Measurements from ENCODE around the gene TNFRSF14. TPM values are rescaled to one million over a fixed set of nuclear protein-coding genes. Genes with fewer than 3 reads are reported as not detected.

The TNFRSF14 gene
- total and polyA plus RNA-seq, 5 donors = 17.6 to 27.6 (median 22.9) TPM

- Histone ChIP-seq H3K9me3 (ENCODE audit: control insufficient read depth, low read length) (no peaks in the 10 kb centered on the region), H3K27ac (ENCODE audit: low read length) (peak overlapping the region; percentile 2), H3K4me1 (ENCODE audit: control insufficient read depth, insufficient read depth, low read length) (peaks cover 3% of the 10 kb centered on the region), H3K4me3 (ENCODE audit: low read length) (no peak overlapping the region), H3K27me3 (ENCODE audit: control insufficient read depth, insufficient read depth) (no peaks in the 10 kb centered on the region)
- ATAC-seq (no peak), DNase-seq (peak; percentile 31 to 70 (median 69))
- WGBS = 57% methylated on average over 19 of the region's 19 CpGs
- intact Hi-C loops (cut with DNase I) = no loop called here
Measured at GRCh38 chr1:2554621-2555387, 1.4 kb upstream of the TNFRSF14 start.

- peak overlapping the region; percentile 54 for H3K4me3 ChIP-seq (ENCODE audit: low read length)
- ATAC-seq (peak; percentile 55 to 56), DNase-seq (peak; percentile 81 to 93 (median 92))
- intact Hi-C loops (cut with DNase I) = no loop called here
- 16% methylated on average over 26 of the region's 26 CpGs for WGBS
- H3K27me3 ChIP-seq (ENCODE audit: control insufficient read depth, insufficient read depth) = no peaks in the 10 kb centered on the region
- H3K27ac ChIP-seq (ENCODE audit: low read length) = peak overlapping the region; percentile 74
- peaks cover 3% of the 10 kb centered on the region for H3K4me1 ChIP-seq (ENCODE audit: control insufficient read depth, insufficient read depth, low read length)
- H3K9me3 ChIP-seq (ENCODE audit: control insufficient read depth, low read length) = no peaks in the 10 kb centered on the region
Measured at GRCh38 chr1:2555634-2556276, 416 bp upstream of the TNFRSF14 start.

DNA sequence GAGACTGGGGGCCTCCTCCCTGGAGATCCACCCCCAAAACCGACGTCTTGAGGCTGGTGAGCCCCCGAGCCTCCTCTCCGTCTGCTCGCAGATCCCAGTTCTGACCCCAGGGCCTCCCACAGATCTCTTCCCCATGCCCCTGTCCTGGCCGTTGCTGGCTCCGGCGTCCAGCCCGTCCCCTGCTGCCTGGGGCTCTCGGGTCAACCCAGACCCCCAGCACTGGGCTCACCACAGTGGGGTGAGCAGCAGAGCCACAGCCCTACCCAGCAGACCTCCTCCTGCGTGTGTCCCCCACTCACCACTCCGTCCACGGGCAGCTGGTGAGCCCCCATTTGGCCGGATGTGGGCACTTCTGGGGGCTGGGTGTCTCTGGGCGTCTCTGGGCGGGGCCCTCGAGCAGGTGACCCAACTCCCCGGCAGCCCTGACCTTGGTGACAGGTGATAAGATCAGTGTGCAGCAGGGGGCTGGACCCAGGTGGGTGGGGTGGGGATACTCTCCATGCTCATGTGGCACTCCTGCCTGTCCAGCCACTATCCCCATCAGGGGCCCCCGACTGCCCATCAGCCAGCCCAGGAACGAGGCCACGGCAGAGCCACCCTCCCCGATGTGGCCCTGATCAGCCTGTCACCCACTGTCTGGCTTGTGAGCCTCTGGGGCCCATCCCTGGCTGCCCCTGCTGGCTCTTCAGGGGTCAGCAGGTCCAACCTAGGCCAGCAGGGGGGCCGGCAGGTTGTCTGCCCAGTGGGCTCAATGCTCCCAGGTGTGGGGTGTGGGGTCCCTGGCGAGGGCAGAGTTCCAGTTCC, 709 bp downstream of the TNFRSF14 start:
- intact Hi-C loops (cut with DNase I) = no loop called here
- Histone ChIP-seq H3K27me3 (ENCODE audit: control insufficient read depth, insufficient read depth) (no peaks in the 10 kb centered on the region), H3K27ac (ENCODE audit: low read length) (peak overlapping the region; percentile 74), H3K4me3 (ENCODE audit: low read length) (peak overlapping the region; percentile 54), H3K9me3 (ENCODE audit: control insufficient read depth, low read length) (no peaks in the 10 kb centered on the region), H3K4me1 (ENCODE audit: control insufficient read depth, insufficient read depth, low read length) (peaks cover 3% of the 10 kb centered on the region)
- ATAC-seq (peak; percentile 1 to 4), DNase-seq (peak; percentile 23 to 72 (median 68))
- WGBS = 19% methylated on average over 24 of the region's 24 CpGs

DNA sequence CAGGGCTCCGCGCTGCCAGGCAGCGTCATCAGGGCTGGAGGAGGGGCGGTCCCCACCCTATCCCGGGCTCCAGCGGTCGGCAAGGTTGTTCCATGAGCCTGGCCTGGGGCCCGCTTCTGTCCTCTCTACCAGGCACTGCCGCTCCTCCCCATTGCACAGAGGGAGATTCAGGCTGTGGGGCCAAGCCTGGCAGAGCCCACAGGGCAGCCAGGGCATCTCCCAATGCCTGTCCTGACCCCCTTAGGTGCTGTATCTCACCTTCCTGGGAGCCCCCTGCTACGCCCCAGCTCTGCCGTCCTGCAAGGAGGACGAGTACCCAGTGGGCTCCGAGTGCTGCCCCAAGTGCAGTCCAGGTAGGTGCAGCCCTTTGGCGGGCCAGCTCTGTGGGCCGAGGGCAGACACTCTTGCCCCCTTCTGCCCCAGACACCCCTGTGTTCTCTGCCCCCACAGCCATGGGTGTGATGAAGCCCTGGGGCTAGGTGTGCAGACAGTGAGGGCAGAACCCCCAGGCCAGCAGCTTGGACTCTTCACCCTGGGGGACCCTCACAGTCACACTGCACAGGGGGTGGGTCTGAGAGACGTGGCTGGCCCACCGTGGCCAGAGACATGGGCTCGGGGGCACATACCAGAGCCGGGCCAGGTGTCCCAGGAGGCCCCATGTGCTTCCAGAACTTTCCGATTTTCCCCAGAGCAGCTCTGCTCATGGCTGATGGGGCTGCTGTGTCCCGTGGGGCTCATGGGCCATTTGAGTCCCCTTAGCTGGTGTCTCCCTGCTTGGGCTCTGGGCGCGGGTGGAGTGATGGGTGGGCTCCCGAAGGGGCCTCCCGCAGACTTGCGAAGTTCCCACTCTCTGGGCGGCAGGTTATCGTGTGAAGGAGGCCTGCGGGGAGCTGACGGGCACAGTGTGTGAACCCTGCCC, 1.6 kb downstream of the TNFRSF14 start:
- intact Hi-C loops (cut with DNase I) = no loop called here
- Histone ChIP-seq H3K4me1 (ENCODE audit: control insufficient read depth, insufficient read depth, low read length) (peaks cover 3% of the 10 kb centered on the region), H3K9me3 (ENCODE audit: control insufficient read depth, low read length) (no peaks in the 10 kb centered on the region), H3K4me3 (ENCODE audit: low read length) (peak overlapping the region; percentile 54), H3K27me3 (ENCODE audit: control insufficient read depth, insufficient read depth) (no peaks in the 10 kb centered on the region), H3K27ac (ENCODE audit: low read length) (peak overlapping the region; percentile 14)
- 79% methylated on average over 30 of the region's 30 CpGs for WGBS
- peak; percentile 1 to 42 for ATAC-seq
- DNase-seq = peak; percentile 54 to 79 (median 73)

DNA sequence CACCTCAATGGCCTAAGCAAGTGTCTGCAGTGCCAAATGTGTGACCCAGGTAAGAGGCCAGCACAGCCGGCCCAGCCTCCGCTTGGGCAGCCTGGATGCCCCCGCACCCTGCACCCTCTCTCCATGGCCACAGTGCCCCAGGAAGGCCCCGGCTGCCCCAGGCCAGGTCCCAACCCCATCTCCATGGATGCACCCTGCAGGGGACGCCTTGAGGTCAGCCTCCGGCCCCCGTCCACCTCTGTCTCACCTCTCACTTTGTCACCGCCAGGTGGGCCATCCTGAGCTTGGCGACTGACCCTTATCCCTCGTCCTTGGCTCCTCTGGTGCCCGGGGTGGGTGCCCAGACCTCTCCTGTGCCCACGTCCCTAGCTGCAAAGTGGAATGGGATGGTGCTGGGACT, 2.2 kb downstream of the TNFRSF14 start:
- DNase-seq = peak in 1 of 3 donors; percentile 58
- WGBS = 90% methylated on average over 12 of the region's 12 CpGs
- no peak overlapping the region for H3K27ac ChIP-seq (ENCODE audit: low read length)
- intact Hi-C loops (cut with DNase I) = no loop called here
- no peaks in the 10 kb centered on the region for H3K9me3 ChIP-seq (ENCODE audit: control insufficient read depth, low read length)
- no peak overlapping the region for H3K4me3 ChIP-seq (ENCODE audit: low read length)
- no peak for ATAC-seq
- no peaks in the 10 kb centered on the region for H3K27me3 ChIP-seq (ENCODE audit: control insufficient read depth, insufficient read depth)
- peaks cover 3% of the 10 kb centered on the region for H3K4me1 ChIP-seq (ENCODE audit: control insufficient read depth, insufficient read depth, low read length)

GRCh38 chr1:2558861-2559260, 2.7 kb downstream of the TNFRSF14 start:
- peak in 1 of 3 donors; percentile 23 for DNase-seq
- Histone ChIP-seq H3K27me3 (ENCODE audit: control insufficient read depth, insufficient read depth) (no peaks in the 10 kb centered on the region), H3K4me3 (ENCODE audit: low read length) (no peak overlapping the region), H3K9me3 (ENCODE audit: control insufficient read depth, low read length) (no peaks in the 10 kb centered on the region), H3K4me1 (ENCODE audit: control insufficient read depth, insufficient read depth, low read length) (peaks cover 3% of the 10 kb centered on the region), H3K27ac (ENCODE audit: low read length) (no peak overlapping the region)
- intact Hi-C loops (cut with DNase I) = no loop called here
- 95% methylated on average over 6 of the region's 6 CpGs for WGBS
- ATAC-seq = no peak

DNA sequence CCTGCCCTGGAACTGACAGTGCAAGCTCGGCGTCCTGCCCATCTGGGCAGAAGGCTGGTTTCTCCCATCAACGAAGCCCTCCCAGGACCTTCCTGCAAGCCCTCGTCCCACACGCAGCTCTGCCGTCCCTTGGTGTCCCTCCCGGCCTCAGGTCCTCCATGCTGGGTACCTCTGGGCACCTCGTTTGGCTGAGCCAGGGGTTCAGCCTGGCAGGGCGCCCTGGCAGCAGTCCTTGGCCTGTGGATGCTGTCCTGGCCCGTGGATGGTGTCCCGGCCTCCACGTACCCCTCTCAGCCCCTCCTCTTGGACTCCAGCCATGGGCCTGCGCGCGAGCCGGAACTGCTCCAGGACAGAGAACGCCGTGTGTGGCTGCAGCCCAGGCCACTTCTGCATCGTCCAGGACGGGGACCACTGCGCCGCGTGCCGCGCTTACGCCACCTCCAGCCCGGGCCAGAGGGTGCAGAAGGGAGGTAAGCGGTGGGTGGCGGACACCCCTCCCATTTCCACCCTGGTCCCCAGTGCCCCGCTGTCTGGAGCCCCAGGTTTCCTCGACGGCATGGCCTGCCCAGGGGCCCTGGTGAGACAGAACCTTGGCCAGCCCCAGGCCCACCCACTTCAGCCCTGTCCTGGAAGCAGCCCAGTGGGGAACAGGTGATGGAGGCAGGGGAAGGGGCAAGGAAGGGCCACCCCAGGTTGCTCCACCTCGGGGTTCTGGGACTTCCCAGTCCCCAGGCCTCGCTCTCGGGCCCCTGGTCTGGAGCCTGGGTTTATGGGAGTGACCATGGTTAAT, 3.5 kb downstream of the TNFRSF14 start:
- Histone ChIP-seq H3K27ac (ENCODE audit: low read length) (no peak overlapping the region), H3K9me3 (ENCODE audit: control insufficient read depth, low read length) (no peaks in the 10 kb centered on the region), H3K4me3 (ENCODE audit: low read length) (no peak overlapping the region), H3K27me3 (ENCODE audit: control insufficient read depth, insufficient read depth) (no peaks in the 10 kb centered on the region), H3K4me1 (ENCODE audit: control insufficient read depth, insufficient read depth, low read length) (peaks cover 3% of the 10 kb centered on the region)
- 74% methylated on average over 35 of the region's 35 CpGs for WGBS
- DNase-seq (peak; percentile 22 to 58 (median 56)), ATAC-seq (no peak)
- intact Hi-C loops (cut with DNase I) = no loop called here

DNA sequence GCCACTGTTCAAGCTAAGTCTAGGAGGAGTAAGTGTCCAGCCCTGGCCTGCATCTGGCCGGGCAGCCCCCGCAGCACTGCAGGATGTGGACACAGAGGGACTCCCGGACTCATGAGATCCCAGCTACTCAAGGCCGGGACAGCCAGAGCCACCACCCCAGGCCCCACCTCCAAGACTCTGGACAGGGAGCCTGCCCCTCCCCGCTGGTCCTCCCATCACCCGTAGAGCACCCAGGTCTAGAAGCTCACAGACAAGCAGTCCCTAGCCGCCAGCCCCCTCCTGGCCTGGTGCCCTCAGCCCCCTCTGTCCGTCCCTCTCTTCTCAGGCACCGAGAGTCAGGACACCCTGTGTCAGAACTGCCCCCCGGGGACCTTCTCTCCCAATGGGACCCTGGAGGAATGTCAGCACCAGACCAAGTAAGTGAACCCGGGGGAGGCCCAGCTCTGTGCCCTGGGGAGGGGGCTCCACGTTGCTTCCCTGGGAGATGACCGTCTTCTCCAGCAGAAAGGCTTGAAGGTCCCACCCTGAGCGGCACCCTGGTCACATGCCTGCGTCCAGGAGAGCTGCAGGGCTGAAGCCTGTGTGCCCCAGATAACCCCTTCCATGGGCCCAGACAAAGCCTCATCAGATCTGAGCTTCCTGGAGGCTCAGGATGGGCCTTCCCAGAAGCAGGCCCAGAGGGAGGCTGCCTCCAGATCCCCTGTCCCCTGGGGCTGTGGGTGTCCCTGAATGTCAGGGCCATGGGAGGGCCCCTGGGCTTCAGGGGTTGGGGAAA, 4.3 kb downstream of the TNFRSF14 start:
- Histone ChIP-seq H3K9me3 (ENCODE audit: control insufficient read depth, low read length) (no peaks in the 10 kb centered on the region), H3K4me1 (ENCODE audit: control insufficient read depth, insufficient read depth, low read length) (peaks cover 3% of the 10 kb centered on the region), H3K4me3 (ENCODE audit: low read length) (no peak overlapping the region), H3K27ac (ENCODE audit: low read length) (no peak overlapping the region), H3K27me3 (ENCODE audit: control insufficient read depth, insufficient read depth) (no peaks in the 10 kb centered on the region)
- DNase-seq (peak in 2 of 3 donors; percentile 11 to 50), ATAC-seq (no peak)
- intact Hi-C loops (cut with DNase I) = no loop called here
- WGBS = 85% methylated on average over 15 of the region's 15 CpGs

DNA sequence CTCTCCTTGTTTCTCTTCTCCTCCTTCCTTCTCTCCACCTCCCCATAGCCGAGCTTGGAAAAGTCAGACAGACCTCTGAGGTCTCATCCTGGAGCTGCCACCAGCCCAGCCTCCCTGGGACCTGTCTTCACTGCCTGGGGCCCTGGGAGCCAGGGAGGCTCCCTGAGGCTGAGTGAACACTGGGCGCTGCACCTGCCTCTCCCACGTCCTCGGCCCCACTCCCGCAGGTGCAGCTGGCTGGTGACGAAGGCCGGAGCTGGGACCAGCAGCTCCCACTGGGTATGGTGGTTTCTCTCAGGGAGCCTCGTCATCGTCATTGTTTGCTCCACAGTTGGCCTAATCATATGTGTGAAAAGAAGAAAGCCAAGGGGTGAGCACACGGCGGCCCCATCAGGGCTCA, 5.3 kb downstream of the TNFRSF14 start:
- Histone ChIP-seq H3K4me3 (ENCODE audit: low read length) (no peak overlapping the region), H3K4me1 (ENCODE audit: control insufficient read depth, insufficient read depth, low read length) (no peaks in the 10 kb centered on the region), H3K9me3 (ENCODE audit: control insufficient read depth, low read length) (no peaks in the 10 kb centered on the region), H3K27me3 (ENCODE audit: control insufficient read depth, insufficient read depth) (no peaks in the 10 kb centered on the region), H3K27ac (ENCODE audit: low read length) (no peak overlapping the region)
- DNase-seq (peak; percentile 8 to 41 (median 11)), ATAC-seq (no peak)
- 89% methylated on average over 11 of the region's 11 CpGs for WGBS
- intact Hi-C loops (cut with DNase I) = no loop called here
